Lower leg skin (tissue), 4 donors: Measurements from ENCODE around the gene TRPM2. TPM values are rescaled to one million over a fixed set of nuclear protein-coding genes. Genes with fewer than 3 reads are reported as not detected.

Experiments used
- DNase-seq, 2 donors: peaks; one replicate each; pipeline ENCODE4 v3.0.0-alpha.2; 2019; ENCODE audit warnings: low spot score in 2 of 2
- H3K4me3 ChIP-seq: fragments of 200-600 bp; sonication (generic); 2 replicates; pipeline ENCODE4 v1.5.1; 2017; ENCODE audit warnings: mild to moderate bottlenecking, low read depth; ENCODE audit not compliant: poor library complexity, severe bottlenecking
- POLR2A ChIP-seq, 2 donors: fragments of 450-650 bp; IDR thresholded peaks; one replicate each; pipeline ENCODE4 v1.6.1; 2016 to 2017; ENCODE audit warnings: antibody characterized with exemption in 2 of 2, mild to moderate bottlenecking in 1 of 2, moderate library complexity in 1 of 2
- WGBS, 2 donors: methylation state at CpG; one replicate each; pipeline ENCODE4 v1.1.5; 2018; 5-methylcytosine and 5-hydroxymethylcytosine counted together
- intact Hi-C: fragments of 100-400 bp; cut with DNase I; formaldehyde crosslinking; loops from one replicate; pipeline ENCODE4 v1.15.0; 2023; ENCODE audit warnings: low total_unique reads
- total RNA-seq, 4 donors: library from RNA; depleted of rRNA; stranded (reverse); fragments of >200 nt; gene quantifications; one replicate each; pipeline ENCODE4 v1.1.0, GENCODE V29; 2016
- TF ChIP-seq, protein P1 (sequence below), 3 donors: fragments of 450-650 bp; IDR thresholded peaks; one replicate each; pipeline ENCODE4 v1.5.1; 2016; ENCODE audit warnings: antibody characterized with exemption in 3 of 3, mild to moderate bottlenecking in 3 of 3, moderate library complexity in 2 of 3

Gene TRPM2
- total RNA-seq, 4 donors from 2014 or later: 1.9 to 9.4 (median 2.2) TPM

DNA sequence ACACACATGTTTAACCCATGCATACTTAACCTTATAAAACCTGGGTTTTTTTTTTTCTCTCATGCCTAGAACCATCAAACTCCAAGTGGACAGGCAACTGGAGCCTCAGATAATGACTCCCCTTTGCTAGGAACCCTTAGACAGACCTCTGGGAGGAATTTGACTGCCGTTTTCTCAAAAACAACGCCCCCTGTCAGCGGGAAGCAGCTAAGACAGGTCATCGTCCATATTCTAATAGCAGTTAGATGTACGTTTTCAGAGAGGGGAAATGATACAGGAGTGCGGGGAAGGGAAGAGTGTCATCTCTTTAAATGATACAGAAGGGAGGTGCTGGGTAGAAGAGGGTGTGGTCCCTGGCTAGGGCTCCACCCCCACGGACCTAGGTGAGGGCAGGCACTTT is 136.5 kb downstream of the TRPM2 start:
- DNase-seq: no peak
- no peak for TF ChIP-seq POLR2A (IDR thresholded peaks at IDR 0.05)
- TF ChIP-seq, protein P1, sequence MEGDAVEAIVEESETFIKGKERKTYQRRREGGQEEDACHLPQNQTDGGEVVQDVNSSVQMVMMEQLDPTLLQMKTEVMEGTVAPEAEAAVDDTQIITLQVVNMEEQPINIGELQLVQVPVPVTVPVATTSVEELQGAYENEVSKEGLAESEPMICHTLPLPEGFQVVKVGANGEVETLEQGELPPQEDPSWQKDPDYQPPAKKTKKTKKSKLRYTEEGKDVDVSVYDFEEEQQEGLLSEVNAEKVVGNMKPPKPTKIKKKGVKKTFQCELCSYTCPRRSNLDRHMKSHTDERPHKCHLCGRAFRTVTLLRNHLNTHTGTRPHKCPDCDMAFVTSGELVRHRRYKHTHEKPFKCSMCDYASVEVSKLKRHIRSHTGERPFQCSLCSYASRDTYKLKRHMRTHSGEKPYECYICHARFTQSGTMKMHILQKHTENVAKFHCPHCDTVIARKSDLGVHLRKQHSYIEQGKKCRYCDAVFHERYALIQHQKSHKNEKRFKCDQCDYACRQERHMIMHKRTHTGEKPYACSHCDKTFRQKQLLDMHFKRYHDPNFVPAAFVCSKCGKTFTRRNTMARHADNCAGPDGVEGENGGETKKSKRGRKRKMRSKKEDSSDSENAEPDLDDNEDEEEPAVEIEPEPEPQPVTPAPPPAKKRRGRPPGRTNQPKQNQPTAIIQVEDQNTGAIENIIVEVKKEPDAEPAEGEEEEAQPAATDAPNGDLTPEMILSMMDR (IDR thresholded peaks at IDR 0.05): no peak
- WGBS, 2 donors: 38 to 47% methylated on average over 7 of the region's 7 CpGs
- intact Hi-C loops: no loop called here
- no peak overlapping the region for H3K4me3 ChIP-seq

DNA sequence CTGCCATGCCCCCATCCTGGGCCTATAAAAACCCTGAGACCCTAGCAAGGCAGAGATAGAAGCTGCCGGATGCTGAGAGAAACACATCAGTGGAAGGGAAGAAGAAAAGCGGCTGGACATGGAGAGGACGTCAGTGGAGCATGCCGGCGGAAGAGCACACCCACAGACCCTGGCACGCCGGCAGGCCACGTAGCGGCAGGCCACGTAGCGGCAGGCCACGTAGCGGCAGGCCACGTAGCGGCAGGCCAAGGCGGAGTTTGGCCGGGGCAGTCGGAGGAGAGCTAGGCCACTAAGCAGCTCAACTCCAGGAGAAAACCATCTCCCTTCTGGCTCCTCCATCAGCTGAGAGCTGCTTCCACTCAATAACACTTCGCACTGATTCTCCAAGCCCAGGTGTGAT is 137.0 kb downstream of the TRPM2 start:
- no peak for DNase-seq
- intact Hi-C loops: no loop called here
- no peak for TF ChIP-seq POLR2A (IDR thresholded peaks at IDR 0.05)
- TF ChIP-seq, protein P1 (IDR thresholded peaks at IDR 0.05): no peak
- 95 to 96% methylated on average over 19 of the region's 19 CpGs for WGBS, 2 donors
- no peak overlapping the region for H3K4me3 ChIP-seq

DNA sequence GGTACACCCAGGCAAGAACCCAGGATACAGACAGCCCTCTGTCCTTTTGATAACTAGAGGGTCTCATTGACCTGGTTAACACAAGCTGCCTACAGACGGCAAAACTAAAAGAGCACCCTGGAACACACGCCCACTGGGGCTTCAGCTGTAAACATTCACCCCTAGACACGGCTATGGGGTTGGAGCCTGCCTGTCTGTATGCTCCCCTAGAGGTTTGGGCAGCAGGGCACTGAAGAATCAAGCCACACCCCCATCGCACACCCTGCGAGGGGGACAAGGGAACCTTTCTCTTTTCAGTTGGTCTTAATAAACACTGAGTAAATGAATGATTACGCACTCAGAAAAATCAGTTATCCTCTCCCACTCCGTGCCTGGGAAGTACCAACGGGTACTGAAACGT is 137.4 kb downstream of the TRPM2 start:
- intact Hi-C loops: no loop called here
- 92 to 94% methylated on average over 9 of the region's 9 CpGs for WGBS, 2 donors
- DNase-seq: no peak
- TF ChIP-seq, protein P1 (IDR thresholded peaks at IDR 0.05): no peak
- TF ChIP-seq POLR2A (IDR thresholded peaks at IDR 0.05): no peak
- H3K4me3 ChIP-seq: no peak overlapping the region

Other genes starting within 250 kb of the TRPM2 start
- gene PWP2, start 246.2 kb upstream of the TRPM2 start, total RNA-seq: 10 to 100 TPM in 3 of 4 donors, 1 to 10 TPM in 1; 3.0 to 21.6 (median 13.2) TPM
- gene GATD3, start 219.9 kb upstream of the TRPM2 start, total RNA-seq: 10 to 100 TPM in 1 of 4 donors, 1 to 10 TPM in 3; 2.5 to 43.5 (median 4.5) TPM
- 10 to 100 TPM in 2 of 4 donors, 1 to 10 TPM in 2; 4.2 to 11.9 (median 7.8) TPM for gene ICOSLG, start 112.7 kb upstream of the TRPM2 start, total RNA-seq
- gene DNMT3L, start 91.7 kb upstream of the TRPM2 start, total RNA-seq: not detected
- gene AIRE, start 67.7 kb upstream of the TRPM2 start, total RNA-seq: under 1 TPM in 3 of 4 donors, not detected in 1; 0.12 to 0.21 (median 0.19) TPM
- gene PFKL, start 53.6 kb upstream of the TRPM2 start, total RNA-seq: 100 to 1,000 TPM; 104 to 145 (median 136) TPM
- gene CFAP410, start 14.2 kb upstream of the TRPM2 start, total RNA-seq: 10 to 100 TPM; 21.3 to 40.1 (median 25.2) TPM
- gene LRRC3, start 101.9 kb downstream of the TRPM2 start, total RNA-seq: 1 to 10 TPM; 2.9 to 5.8 (median 3.2) TPM
- gene KRTAP10-1, start 186.6 kb downstream of the TRPM2 start, total RNA-seq: 1 to 10 TPM in 1 of 4 donors, not detected in 3; 3.0 TPM
- gene KRTAP10-2, start 197.9 kb downstream of the TRPM2 start, total RNA-seq: 1 to 10 TPM in 1 of 4 donors, not detected in 3; 9.3 TPM
- 1 to 10 TPM in 1 of 4 donors, not detected in 3; 4.8 TPM for gene KRTAP10-3, start 205.2 kb downstream of the TRPM2 start, total RNA-seq
- gene KRTAP10-4, start 220.1 kb downstream of the TRPM2 start, total RNA-seq: 1 to 10 TPM in 1 of 4 donors, not detected in 3; 6.3 TPM
- 1 to 10 TPM in 1 of 4 donors, not detected in 3; 6.1 TPM for gene KRTAP10-5, start 227.0 kb downstream of the TRPM2 start, total RNA-seq
- gene KRTAP10-6, start 238.9 kb downstream of the TRPM2 start, total RNA-seq: 1 to 10 TPM in 1 of 4 donors, not detected in 3; 1.3 TPM
- 10 to 100 TPM in 1 of 4 donors, 1 to 10 TPM in 1, not detected in 2; 2.4 to 11.0 TPM for gene KRTAP10-7, start 247.0 kb downstream of the TRPM2 start, total RNA-seq